Ecto neural progenitor cell (in vitro differentiated cells): Measurements from ENCODE around the gene PRKD1.
"Not testable (repeated sequence)": the region's sequence is repeated elsewhere in the genome, so short reads cannot be mapped to it uniquely, and the experiment has no call there.

Source experiments
- DNase-seq: peaks from one replicate; pipeline ENCODE4 v3.0.0-alpha.2; 2018; ENCODE audit warnings: low spot score

The PRKD1 gene

DNA sequence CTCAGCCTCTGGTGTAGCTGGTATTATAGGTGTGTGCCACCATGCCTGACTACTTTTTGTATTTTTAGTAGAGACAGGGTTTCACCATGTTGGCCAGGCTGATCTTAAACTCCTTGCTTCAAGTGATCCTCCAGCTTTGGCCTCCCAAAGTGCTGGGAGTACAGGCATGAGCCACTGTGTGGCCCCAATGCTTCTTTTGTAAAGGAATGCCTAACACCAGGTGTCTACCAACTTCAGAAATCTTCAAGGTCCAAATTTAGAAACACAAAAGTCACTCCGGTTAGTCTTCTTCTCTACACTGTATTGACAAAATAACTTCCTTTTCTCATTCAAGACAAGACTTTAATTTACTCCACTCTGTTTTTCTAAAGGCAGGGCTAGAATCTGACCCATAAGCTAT is 188.7 kb downstream of the PRKD1 start:
- no peak for DNase-seq

DNA sequence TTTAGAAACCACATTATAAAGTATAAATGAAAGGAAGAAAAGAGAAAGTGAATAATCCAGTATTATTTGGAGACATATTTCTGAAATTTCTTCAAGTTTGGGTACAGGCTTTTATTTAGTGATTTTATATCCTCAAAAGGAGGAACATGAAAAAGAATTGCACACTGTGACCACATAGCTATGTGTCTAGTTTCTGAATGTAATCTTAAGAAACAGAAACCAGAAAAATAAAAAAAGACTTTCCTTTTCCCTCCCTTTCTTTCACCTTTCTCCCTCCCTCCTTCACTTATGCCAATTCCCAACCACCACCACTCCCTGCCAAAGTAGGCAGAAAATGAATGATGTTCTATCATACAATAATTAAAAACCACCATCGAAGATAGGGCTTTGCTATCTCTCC is 189.6 kb downstream of the PRKD1 start:
- DNase-seq = no peak

DNA sequence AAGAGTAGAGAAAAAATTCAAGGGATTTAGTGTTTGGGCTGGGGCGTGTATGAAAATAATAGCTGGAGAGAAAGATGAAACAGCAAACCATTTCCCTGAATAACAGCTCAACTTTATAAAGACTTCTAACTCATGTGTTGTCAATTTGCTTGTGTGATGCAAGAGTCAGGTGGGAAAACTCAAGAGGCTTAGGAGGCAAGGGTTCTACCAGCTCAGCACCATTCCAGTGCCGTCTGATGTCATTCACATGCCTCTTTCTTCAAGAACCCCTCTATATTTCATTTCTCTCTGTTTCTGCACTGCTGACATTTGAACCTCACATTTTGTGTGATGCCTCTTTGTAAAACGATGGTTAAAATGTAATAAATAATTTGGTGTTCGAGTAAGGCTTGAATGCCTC is 192.2 kb downstream of the PRKD1 start:
- DNase-seq = no peak

DNA sequence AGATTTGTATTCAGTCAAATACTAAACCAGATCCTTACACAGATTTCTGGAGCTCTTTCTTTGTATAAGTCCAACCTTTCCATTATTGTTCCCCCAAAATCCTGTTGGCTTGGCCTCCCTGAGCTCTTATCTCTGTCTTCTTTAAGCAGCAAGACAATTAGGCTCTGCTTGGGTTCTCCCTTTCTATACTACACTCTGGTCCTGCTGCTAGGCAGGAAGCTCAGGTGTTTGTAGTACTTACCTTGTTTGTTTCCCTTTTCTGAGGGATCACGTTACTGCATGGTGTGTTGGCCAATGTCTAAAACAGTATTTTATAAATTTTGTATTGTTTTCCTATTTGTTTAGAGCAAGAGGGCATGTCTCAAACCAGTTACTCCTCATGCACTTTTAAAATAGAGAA is 192.9 kb downstream of the PRKD1 start:
- DNase-seq = no peak

DNA sequence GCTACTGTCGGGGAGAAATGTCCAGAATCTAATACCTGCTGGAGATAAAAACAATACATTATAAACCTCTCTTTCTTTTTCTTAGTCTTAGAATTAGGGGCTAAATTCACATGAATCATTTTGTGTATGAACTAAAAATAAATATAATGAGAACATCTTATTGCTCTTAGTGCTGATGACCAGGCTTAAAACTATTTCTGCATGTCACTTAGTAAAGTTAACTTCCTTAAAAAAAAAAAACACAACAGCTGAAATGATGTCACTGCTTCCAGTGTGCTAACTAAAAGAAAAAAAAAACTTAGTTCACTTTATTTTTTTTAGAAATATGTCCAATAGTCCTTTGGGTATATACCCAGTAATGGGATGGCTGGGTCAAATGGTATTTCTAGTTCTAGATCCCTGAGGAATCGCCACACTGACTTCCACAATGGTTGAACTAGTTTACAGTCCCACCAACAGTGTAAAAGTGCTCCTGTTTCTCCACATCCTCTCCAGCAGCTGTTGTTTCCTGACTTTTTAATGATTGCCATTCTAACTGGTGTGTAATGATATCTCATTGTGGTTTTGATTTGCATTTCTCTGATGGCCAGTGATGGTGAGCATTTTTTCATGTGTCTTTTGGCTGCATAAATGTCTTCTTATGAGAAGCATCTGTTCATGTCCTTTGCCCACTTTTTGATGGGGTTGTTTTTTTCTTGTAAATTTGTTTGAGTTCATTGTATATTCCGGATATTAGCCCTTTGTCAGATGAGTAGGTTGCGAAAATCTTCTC is 200.9 kb downstream of the PRKD1 start:
- DNase-seq = not testable (repeated sequence)

DNA sequence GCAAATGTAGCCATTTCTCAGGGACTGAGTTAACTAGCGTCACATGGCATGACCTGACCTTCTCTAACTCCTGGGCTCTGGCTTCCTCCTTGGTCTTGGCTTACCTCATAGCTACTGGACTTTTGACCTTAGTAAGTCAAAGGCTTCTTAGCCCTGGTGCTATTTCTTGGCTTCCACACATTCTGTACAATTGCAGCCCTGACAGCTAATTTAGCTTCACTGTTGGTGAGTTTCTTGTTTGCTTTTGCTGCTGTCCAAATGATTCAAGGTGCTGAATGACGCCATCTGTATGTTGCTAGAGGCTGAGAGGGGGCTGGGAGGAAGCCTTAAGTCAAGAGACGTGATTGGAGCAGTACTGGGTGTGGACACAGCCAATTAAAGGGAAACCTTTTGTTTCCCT is 202.7 kb downstream of the PRKD1 start:
- DNase-seq = no peak

DNA sequence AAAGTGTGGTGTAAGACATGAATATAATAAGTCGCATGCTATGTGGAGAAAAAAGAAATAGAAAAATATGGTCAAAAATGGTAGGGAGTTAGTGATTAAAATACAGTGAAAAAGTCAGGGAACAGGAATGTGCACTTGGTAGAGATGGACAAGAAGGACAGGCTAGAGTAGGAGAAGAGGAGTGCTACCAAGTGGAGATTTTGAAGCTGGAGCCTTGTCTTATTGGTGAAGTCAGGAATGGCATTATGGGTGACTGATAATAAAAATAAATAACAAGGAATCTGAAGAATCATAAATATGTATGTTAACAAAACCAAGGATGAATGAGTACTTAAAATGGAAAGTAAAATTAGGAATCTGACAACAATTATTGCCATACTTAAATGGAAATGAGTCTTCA is 204.8 kb downstream of the PRKD1 start:
- no peak for DNase-seq

DNA sequence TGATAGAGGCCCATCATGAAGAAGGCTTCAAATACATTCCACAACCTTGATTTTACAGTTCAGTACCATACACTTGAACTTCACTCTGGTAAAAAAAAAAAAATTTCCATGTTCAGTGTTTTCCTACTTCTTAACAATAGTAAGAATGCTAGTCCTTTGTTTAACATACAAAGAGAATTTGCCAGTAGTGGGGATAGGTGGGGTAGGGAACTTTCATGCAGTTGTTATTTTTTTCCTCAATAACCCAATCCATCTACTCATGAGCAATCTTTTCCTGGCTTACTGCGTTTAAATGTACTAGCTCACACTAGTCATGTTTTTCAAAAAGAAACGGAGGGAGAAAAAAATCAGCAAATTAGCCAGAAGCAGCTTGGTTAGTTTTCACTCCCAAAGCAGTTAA is 206.1 kb downstream of the PRKD1 start:
- DNase-seq = no peak

DNA sequence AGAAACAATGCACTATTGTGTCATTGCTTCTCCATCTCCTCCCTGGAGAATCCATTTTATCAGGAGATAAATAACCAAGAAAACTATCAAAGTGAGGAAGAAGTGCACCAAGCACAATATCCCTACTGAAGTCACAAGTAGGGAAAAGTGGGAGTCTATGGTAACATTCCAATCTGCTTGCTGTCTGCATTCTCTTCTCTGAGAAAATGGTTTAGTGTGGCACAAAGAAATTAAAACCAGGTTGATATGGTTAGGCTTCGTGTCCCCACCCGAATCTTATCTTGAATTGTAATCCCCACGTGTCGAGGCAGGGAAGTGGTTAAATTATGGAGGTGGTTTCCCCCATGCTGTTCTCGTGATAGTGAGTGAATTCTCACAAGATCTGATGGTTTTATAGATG is 209.7 kb downstream of the PRKD1 start:
- DNase-seq = no peak

DNA sequence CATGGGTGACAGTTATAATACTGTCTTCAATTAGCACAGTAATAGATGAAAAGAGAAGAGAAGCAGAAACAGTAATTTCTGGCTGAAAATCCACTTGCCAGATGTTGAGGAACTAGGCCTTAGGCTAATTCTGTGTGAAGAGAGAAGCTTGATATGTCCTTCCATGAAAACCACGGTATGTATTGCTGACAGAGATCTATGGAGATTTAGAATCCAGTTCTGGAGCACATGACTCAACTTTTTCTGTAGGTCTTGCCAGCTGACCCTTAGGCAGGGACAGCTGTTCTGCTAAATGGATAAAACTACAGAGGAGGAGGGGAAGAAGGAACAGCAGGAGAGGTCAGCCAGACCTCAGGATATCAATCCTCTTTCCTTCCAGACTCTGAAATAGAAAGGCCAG is 211.5 kb downstream of the PRKD1 start:
- no peak for DNase-seq

DNA sequence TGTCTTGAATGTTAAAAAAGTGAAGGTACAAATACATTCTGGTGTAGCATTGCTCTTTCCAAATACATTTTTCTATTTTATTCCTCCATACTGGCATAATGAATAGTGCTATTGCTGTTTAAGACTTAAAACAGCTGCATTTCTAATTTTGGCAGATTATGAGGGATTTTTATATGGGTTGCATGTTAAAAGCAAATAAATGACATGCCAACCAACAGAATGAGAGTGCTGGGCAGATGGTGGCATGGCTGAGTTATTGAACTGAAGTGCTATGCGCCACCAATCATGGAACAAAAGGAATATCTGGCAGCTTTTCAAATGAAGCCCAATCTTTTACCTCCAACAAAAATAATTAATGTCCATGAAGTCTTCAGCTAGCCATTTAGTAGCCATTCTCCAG is 215.0 kb downstream of the PRKD1 start:
- no peak for DNase-seq

DNA sequence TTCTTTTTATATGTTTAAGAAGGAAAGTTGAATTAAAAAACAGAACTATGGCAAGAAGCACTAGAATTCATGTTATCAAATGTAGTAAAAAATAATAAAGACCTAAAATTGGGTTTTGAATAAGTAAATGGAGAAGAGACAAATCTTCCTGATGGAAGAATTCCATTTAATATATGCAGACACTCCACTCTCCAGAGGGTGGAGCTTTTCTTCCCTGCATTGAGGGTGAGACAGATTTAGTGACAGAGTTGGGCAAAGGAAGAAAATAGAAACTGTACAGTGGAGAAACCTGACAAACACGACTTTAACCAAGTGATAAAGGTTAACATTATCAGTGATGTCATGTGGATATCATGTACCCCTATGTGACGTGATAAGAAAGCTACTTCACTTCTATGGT is 217.6 kb downstream of the PRKD1 start:
- DNase-seq = no peak

DNA sequence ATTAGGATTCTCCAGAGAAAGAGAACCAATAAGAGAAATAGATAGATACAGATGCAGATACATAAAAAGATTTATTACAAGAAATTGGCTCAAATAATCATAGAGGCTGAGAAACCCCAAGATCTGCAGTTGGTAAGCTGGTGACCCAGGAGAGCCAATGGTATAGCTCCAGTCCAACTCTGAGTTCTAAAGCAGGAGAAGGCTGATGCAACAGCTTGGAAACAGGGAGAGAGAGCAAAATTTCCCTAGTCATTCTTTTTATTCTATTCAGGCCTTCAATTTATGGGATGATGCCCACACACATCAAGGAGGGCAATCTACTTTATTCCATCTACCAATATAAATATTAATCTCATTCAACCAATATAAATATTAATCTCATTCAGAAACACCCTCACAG is 218.2 kb downstream of the PRKD1 start:
- DNase-seq = no peak

DNA sequence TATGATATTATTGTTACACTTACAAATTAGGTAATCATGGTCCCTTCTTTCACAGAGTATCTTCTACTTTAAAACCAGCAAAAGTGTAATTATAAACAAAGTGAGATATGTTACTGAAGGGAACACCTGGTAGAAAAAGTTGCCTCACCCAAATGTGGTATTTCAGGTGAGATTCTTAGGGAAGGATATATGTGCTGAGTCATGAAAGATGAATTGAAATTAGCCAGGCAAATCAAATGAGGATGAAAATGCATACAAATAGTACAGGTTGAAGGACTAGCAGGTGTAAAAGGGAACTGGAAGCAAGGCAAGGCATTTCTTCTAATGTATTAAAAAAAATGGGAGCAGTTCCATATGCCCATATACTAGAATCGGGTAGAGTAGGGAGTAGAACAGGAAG is 220.9 kb downstream of the PRKD1 start:
- no peak for DNase-seq

DNA sequence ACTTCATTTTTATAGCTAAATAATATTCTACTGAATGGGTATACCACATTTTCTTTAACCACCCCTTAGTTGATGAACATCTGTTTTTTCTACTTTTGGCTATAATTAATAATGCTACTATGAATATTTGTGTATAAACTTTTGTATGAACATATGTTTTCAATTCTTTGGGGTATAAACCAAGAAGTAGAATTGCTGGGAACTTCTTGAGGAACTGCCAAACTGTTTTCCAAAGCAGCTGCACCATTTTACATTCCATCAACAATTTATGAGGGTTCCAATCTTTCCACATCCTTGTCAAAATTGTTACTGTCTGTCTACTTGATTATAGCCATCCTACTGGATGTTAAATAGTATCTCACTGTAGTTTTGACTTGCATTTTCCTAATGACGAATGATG is 221.8 kb downstream of the PRKD1 start:
- DNase-seq = no peak

DNA sequence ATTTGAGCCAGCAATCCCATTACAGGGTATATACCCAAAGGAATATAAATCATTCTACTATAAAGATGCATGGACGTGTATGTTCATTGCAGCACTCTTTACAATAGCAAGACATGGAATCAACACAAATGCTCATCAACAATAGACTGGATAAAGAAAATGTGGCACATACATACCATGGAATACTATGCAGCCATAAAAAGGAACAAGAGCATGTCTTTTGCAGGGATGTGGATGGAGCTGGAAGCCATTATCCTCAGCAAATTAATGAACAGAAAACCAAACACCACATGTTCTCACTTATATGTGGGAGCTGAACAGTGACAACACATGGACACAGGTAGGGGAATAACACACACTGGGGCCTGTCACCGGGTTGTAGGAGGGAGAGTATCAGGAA is 238.1 kb downstream of the PRKD1 start:
- not testable (repeated sequence) for DNase-seq

DNA sequence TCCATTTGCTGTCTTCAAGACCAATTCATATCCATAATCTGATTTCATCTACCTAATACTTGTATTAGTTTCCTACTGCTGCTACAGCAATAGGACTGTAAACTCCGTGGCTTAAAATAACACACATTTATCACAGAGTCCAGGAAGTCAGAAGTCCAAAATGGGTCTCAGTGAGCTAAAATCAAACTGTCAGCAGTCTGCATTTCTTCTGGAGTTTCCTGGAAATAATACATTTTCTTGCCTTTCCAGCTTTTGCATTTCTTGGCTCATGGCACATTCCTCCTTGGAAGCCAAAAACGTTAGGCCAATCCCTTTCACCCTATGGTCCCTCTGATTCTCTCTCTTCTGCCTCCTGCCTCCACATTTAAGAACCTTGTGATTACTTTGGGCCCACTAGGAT is 239.8 kb downstream of the PRKD1 start:
- no peak for DNase-seq

DNA sequence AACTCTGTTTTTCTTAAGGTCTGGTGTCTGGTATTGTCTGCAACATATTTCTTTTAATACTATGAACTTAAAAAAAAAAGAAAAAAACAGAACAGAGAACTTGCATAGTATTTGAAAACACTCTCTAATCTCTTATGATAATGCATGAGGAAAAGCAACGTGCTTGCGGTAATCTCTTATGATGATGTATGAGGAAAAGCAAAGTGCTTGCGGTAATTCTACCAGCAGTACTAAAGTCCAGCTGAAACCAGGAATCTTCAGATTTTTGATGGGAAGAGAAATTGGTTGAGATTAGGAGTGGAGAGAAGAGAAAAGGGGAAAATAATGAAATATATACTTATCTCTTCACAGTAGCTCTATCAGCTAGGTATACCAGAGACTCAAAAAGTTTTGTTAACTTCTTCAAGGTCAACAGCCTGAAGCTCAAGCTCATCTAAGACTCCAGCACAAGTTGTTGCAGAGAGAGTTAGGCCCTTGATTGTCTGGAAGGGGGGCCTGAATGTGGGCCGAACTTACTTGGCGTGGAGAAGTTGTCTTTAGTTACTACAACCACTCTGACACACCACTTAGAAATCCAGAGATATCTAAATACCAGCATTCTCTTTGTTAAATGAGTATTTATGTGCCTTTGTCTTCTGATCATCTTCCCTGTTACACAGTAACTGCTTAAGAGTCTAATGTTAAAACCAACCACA is 240.4 kb downstream of the PRKD1 start:
- DNase-seq = no peak

DNA sequence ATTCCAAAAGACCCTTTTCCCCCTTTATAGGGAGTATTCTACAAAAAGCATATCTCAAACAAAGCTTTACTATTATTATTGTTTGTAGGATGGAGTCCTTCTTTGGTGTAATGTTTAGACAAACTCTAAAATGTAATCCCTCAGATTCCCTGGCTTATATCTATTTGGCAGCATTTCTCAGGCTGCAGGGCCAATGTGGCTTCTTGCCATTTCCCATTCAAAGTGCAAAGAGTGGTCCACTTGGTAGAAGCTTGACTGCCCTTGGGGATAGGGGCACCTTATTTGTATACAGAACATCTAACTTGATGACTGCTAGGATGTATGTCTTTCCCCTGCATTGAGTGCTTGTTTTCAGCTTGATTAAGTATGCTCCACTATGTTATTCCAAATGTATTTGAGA is 242.7 kb downstream of the PRKD1 start:
- no peak for DNase-seq

DNA sequence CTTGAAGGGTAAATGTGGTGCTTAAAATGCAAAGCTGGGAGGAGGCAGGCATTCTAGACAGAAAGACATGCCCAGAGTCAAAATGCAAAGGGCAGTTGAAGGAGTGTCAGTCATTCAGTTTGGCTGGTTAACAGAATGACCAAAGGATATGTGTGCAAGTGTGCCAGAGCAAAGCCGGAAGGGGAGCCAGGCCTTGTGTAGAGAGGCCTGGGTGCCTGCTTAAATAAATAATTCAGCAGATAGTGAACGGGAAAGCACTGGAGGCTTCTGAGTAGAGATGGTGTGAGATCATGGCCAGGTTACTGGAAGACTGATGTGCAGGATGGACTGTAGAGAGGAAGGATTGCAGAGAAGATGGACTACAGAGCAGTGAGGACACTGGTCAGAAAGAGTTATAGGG is 244.9 kb downstream of the PRKD1 start:
- no peak for DNase-seq

DNA sequence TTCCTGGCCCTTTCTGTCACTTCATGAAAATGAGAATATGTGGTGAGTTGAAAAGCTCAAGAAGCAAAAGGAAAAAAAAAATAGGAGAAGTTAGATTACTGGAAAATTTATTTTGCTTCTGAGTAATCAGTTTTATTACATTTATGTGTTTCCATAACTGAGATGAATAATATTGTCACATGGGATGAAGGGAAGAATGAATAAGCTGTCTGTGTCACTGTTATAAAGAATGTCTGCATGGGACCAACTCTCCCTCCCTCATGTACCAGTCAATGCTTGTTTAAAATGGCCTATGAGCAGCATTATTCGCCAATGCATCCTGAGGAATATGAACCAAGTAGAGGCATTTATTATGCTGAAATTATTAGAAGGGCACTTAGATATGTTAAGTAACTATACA is 246.3 kb downstream of the PRKD1 start:
- DNase-seq = no peak

DNA sequence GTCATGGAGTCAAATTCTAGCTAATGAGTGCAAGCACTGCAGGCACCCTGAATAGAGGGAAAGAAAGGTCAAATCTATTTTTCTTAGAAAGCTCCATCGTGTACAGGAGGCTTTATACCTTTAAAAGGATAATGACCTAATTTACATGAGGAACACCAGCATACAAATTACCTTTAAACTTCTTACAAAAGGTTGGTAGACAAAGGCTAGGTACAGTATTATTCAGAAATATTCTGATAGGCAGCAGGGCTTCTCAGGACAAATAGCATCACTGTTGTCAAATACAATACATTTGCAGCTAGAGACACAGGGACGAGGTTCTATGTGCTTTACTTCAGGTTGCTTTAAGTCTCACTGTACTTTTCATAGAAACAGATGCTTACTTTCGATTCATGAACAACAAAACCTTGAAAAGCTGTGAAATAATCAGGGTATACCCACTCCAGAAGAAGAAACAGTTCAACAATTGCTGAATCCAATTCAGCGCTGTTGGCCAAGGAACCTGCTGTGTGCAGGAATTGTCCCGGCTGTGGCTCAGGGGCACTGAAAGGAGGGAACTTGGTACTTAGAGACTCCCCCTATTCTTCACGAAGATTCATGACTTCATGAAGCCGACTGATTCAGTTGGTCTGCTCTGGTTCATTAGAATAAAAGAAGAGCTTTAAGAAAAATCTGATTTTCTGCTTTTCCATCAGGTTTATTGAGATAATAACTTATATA is 252.9 kb downstream of the PRKD1 start:
- DNase-seq = no peak

DNA sequence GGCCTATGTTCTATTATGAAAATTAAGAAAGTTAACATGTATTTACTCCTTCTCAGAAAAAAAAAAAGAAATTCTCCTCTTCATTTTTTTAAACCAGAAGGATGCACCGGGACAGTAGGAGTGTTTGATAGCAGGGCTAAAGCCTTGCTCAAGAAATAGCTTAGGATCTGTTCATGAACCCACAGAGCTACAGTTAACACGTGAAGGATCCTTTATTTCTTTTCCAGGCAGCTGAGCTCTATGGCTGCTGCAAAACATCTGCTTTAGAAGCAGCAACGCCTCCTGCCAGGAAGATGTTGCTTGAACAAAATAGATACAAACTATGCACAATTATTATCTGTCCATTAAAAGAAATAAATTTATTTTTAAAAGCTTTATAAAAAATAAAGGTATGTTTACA is 254.8 kb downstream of the PRKD1 start:
- DNase-seq = no peak
